Measurements from ENCODE around the gene ANKS3. TPM values are rescaled to one million over a fixed set of nuclear protein-coding genes. Genes with fewer than 3 reads are reported as not detected.
"Not testable (repeated sequence)": the region's sequence is repeated elsewhere in the genome, so short reads cannot be mapped to it uniquely, and the experiment has no call there.

ANKS3 gene
- total RNA-seq, 1 donor, result 22.0 TPM

- no peak overlapping the region for H3K4me3 ChIP-seq (ENCODE audit: low read depth, low read length)
- TF ChIP-seq CTCF (IDR thresholded peaks at IDR 0.05; ENCODE audit: insufficient read depth, low read length), result no peak
- no peak for DNase-seq (ENCODE audit: low read depth)
Measured at GRCh38 chr16:4654011-4654963, 79.8 kb downstream of the ANKS3 start.

- no peak overlapping the region for H3K4me3 ChIP-seq (ENCODE audit: low read depth, low read length)
- no peak for DNase-seq (ENCODE audit: low read depth)
- no peak for TF ChIP-seq CTCF (IDR thresholded peaks at IDR 0.05; ENCODE audit: insufficient read depth, low read length)
Measured at GRCh38 chr16:4652561-4652960, 81.5 kb downstream of the ANKS3 start.

- no peak for TF ChIP-seq CTCF (IDR thresholded peaks at IDR 0.05; ENCODE audit: insufficient read depth, low read length)
- H3K4me3 ChIP-seq (ENCODE audit: low read depth, low read length), result no peak overlapping the region
- no peak for DNase-seq (ENCODE audit: low read depth)
Measured at GRCh38 chr16:4651827-4652226, 82.2 kb downstream of the ANKS3 start.

- DNase-seq (ENCODE audit: low read depth), result peak; percentile 41
- not testable (repeated sequence) for H3K4me3 ChIP-seq (ENCODE audit: low read depth, low read length)
- TF ChIP-seq CTCF (IDR thresholded peaks at IDR 0.05; ENCODE audit: insufficient read depth, low read length), result peak; percentile 73
Measured at GRCh38 chr16:4650443-4651074, 83.5 kb downstream of the ANKS3 start.

- DNase-seq (ENCODE audit: low read depth), result no peak
- H3K4me3 ChIP-seq (ENCODE audit: low read depth, low read length), result no peak overlapping the region
- TF ChIP-seq CTCF (IDR thresholded peaks at IDR 0.05; ENCODE audit: insufficient read depth, low read length), result no peak
Measured at GRCh38 chr16:4649744-4650442, 84.2 kb downstream of the ANKS3 start.

GRCh38 chr16:4648917-4649316, 85.2 kb downstream of the ANKS3 start:
- TF ChIP-seq CTCF (IDR thresholded peaks at IDR 0.05; ENCODE audit: insufficient read depth, low read length), result no peak
- no peak for DNase-seq (ENCODE audit: low read depth)
- H3K4me3 ChIP-seq (ENCODE audit: low read depth, low read length), result no peak overlapping the region
